Heart right ventricle (tissue), 16 donors: ENCODE data around the gene ST6GALNAC5. TPM values are rescaled to one million over a fixed set of nuclear protein-coding genes. Genes with fewer than 3 reads are reported as not detected.

ENCODE experiments used
- ATAC-seq, 8 donors: fragments of 200-7000 bp; cut with Tn5 transposase; one replicate each; pipeline ENCODE4 v1.9.1; 2020; ENCODE audit warnings: mild to moderate bottlenecking in 8 of 8, moderate library complexity in 8 of 8, moderate number of reproducible peaks in 1 of 8
- DNase-seq, 2 donors: peaks; one replicate each; pipeline ENCODE4 v3.0.0-alpha.2; 2020
- H3K27ac ChIP-seq, 10 donors: fragments of 200-600 bp; sonication (generic) in 2 of 10; one replicate each; pipeline versions ENCODE4 v1.5.0 to v1.8.0; 2020 to 2022; ENCODE audit warnings: mild to moderate bottlenecking in 3 of 10
- H3K27me3 ChIP-seq, 7 donors: fragments of 200-600 bp; one replicate each; pipeline ENCODE4 v1.8.0; 2021 to 2022; ENCODE audit warnings: mild to moderate bottlenecking in 2 of 7
- H3K36me3 ChIP-seq, 9 donors: fragments of 200-600 bp; sonication (generic) in 1 of 9; one replicate each; pipeline versions ENCODE4 v1.5.0 to v1.8.0; 2020 to 2022; ENCODE audit warnings: mild to moderate bottlenecking in 2 of 9
- H3K4me1 ChIP-seq, 9 donors: fragments of 200-600 bp; sonication (generic) in 1 of 9; one replicate each; pipeline versions ENCODE4 v1.5.0 to v1.8.0; 2020 to 2022; ENCODE audit warnings: mild to moderate bottlenecking in 4 of 9
- H3K4me3 ChIP-seq, 10 donors: fragments of 200-600 bp; sonication (generic) in 2 of 10; one replicate each; pipeline versions ENCODE4 v1.5.0 to v1.8.0; 2020 to 2022; ENCODE audit warnings: mild to moderate bottlenecking in 7 of 10, moderate library complexity in 2 of 10
- H3K9me3 ChIP-seq, 11 donors: fragments of 200-600 bp in 10 of 11; sonication (generic) in 2 of 11; one replicate each; pipeline versions ENCODE4 v1.5.0 to v1.8.0; 2013 to 2022; ENCODE audit warnings: mild to moderate bottlenecking in 2 of 11, control low read depth in 1 of 11, moderate library complexity in 1 of 11
- CTCF ChIP-seq, 9 donors: fragments of 200-600 bp; sonication (generic) in 2 of 9; IDR thresholded peaks; one replicate each; pipeline versions ENCODE4 v1.5.0 to v1.8.0; 2021 to 2022; ENCODE audit warnings: antibody characterized with exemption in 9 of 9, mild to moderate bottlenecking in 5 of 9, moderate library complexity in 1 of 9
- WGBS, 2 donors: extraction: QIAGEN DNeasy Blood & Tissue Kit; methylation state at CpG; one replicate each; pipeline ENCODE4 v1.1.7; 2013; ENCODE audit warnings: inconsistent platforms in 1 of 2; 5-methylcytosine and 5-hydroxymethylcytosine counted together
- intact Hi-C, 10 donors: fragments of 100-400 bp; cut with DNase I; formaldehyde crosslinking; loops; one replicate each; pipeline versions ENCODE4 v1.11.1 to v1.14.2; 2022
- polyA plus RNA-seq, 2 donors: library from polyadenylated mRNA; stranded (reverse); fragments of 200-250 nt; gene quantifications; one replicate each; pipeline ENCODE4 v1.2.3, GENCODE V29; 2013
- total RNA-seq, 10 donors: library from RNA; stranded (reverse); fragmentation: NEBNext Ultra II Directional in 3 of 10; extraction: Animal tissue kit (Norgen Biotek cat#: 25700) in 3 of 10; gene quantifications; one replicate each; pipeline versions ENCODE4 v1.2.1 to v1.2.4, GENCODE V29; 2021 to 2023
- donor health status: Arrhythmogenic right ventricular cardiomyopathy.
- donor health status: ischemic (EF 13 %, LVEDD 7.1; RV severe dilation, severe dysfunction).
- donor health status: healthy with polysubstance abuse.
- donor health status: DM: no; HTN: yes; CAD: no.
- donor health status: DM: no; HTN: no; CAD: no.
- donor health status: ischemic (EF 25% LVEDD 6.9; RV normal size, moderate dysfunction).
- donor health status: ischemic (EF 25% LVEDD 5.7; RV mildly dilated, moderate dysfunction).
- donor health status: healthy.
- donor health status: DM: yes; HTN: yes; CAD: no.
- donor health status: Ischemic cardiomyopathy.
- donor health status: ischemic (EF 35%, LVEDD 5.7; RV mildly dilated, moderate dysfunction).
- donor health status: nonischemic (EF 11% LVEDD 7.7; RV severe dilation, severe dysfunction).
- donor health status: DM: yes; HTN: yes; CAD: no.
- donor health status: PGD.
- donor health status: ischemic (EF 29% LVEDD 5.4; RV normal size, mild dysfunction).
- donor health status: nonischemic (EF 23%, LVEDD 6.1; RV moderate dilation, normal function).

ST6GALNAC5 gene
- total and polyA plus RNA-seq, 12 donors: 0.17 to 1.3 (median 0.35) TPM; not detected in 2

DNA sequence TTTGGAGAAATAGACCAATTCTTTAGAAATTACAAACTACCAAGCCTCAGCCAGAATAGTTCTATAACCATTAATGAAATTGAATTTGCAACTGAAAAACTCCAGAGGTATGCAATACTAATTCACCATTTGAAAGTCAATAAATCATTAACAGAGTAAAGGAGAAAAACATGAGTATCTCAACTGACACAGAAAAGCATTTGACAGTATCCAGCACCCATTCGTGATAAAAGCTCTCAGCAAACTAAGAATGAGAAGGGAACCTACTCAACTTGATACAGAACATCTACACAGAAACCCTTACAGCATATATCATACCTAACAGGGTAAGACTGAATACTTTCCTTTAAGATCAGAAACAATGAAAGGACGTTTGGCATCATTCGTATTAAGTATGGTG lies 54.3 kb downstream of the ST6GALNAC5 start:
- Histone ChIP-seq H3K36me3 (no peaks in the 10 kb centered on the region), H3K4me1 (no peaks in the 10 kb centered on the region), H3K9me3 (no peaks in the 10 kb centered on the region), H3K4me3 (no peak overlapping the region), H3K27me3 (peaks cover 0 to 4% (median 0%) of the 10 kb centered on the region in 7 donors), H3K27ac (no peak overlapping the region)
- ATAC-seq (no peak), DNase-seq (no peak)
- intact Hi-C loops: no loop called here
- no peak for TF ChIP-seq CTCF (IDR thresholded peaks at IDR 0.05)
- WGBS, 2 donors: 45 to 51% methylated on average over 3 of the region's 3 CpGs

- Histone ChIP-seq H3K27ac (no peak overlapping the region), H3K27me3 (peaks cover 0 to 4% (median 0%) of the 10 kb centered on the region in 7 donors), H3K9me3 (peaks cover 0 to 3% (median 0%) of the 10 kb centered on the region in 11 donors), H3K36me3 (no peaks in the 10 kb centered on the region), H3K4me1 (no peaks in the 10 kb centered on the region), H3K4me3 (no peak overlapping the region)
- DNase-seq: no peak
- intact Hi-C loops: no loop called here
- no peak for ATAC-seq
- TF ChIP-seq CTCF (IDR thresholded peaks at IDR 0.05): no peak
- 77 to 83% methylated on average over 3 of the region's 3 CpGs for WGBS, 2 donors
These were observed 58.5 kb downstream of the ST6GALNAC5 start for GRCh38 chr1:76925825-76926224.

DNA sequence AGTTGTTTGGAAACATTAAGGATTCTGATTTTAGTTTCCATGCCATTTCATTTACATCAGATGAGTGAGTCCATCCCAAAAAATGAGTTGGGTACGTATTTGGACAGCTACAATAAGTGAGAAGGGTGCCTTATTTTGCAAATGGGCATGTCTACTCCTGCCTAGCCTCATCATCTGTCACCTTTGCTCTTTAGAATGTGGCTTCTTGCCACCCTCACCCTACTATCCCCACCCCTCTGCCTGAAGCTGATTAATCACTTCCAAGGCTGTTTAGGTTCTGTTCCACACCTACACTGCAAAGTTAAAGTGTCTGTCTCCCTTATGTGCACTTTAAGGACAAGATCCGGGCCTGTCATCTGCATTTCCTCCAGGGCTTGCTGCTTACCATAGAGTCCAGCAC lies 61.2 kb downstream of the ST6GALNAC5 start:
- H3K4me1 ChIP-seq: no peaks in the 10 kb centered on the region
- DNase-seq (no peak), ATAC-seq (no peak)
- TF ChIP-seq CTCF (IDR thresholded peaks at IDR 0.05): no peak
- H3K9me3 ChIP-seq: peaks cover 0 to 11% (median 0%) of the 10 kb centered on the region in 11 donors
- no peaks in the 10 kb centered on the region for H3K27me3 ChIP-seq
- 78 to 82% methylated on average over 2 of the region's 2 CpGs for WGBS, 2 donors
- no peak overlapping the region for H3K4me3 ChIP-seq
- intact Hi-C loops: no loop called here
- H3K27ac ChIP-seq: no peak overlapping the region
- no peaks in the 10 kb centered on the region for H3K36me3 ChIP-seq

DNA sequence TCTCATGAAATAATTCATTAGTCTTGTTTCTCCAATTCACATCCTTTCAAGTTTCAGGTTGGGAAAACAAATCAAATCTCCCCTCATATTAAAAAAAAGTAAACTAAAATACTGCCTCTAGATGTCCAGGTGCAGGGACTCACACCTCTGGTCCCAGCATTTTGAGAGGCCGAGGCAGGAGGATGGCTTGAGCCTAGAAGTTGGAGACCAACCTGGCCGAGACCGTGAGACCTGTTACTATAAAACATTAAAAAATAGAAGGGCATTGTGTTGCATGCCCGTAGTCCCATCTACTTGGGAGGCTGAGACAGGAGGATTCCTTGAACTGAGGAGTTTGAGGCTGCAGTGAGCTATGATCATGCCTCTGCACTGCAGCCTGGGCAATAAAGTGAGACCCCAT lies 61.9 kb downstream of the ST6GALNAC5 start:
- 86 to 87% methylated on average over 4 of the region's 4 CpGs for WGBS, 2 donors
- Histone ChIP-seq H3K4me3 (no peak overlapping the region), H3K9me3 (peaks cover 0 to 11% (median 0%) of the 10 kb centered on the region in 11 donors), H3K4me1 (no peaks in the 10 kb centered on the region), H3K27me3 (no peaks in the 10 kb centered on the region), H3K36me3 (no peaks in the 10 kb centered on the region), H3K27ac (no peak overlapping the region)
- DNase-seq: no peak
- no peak for ATAC-seq
- TF ChIP-seq CTCF (IDR thresholded peaks at IDR 0.05): no peak
- intact Hi-C loops: no loop called here
